Measurements from ENCODE around the gene TSTD2.

Gene TSTD2

GRCh38 chr9:97615439-97616072 is 17.6 kb downstream of the TSTD2 start:
- DNase-seq: peak; percentile 76

GRCh38 chr9:97604901-97605645 is 28.1 kb downstream of the TSTD2 start:
- Histone ChIP-seq H2AFZ (ENCODE audit: low read length) (no peak overlapping the region), H3K79me2 (ENCODE audit: low read length) (no peaks in the 10 kb centered on the region), H3K4me1 (ENCODE audit: low read length) (no peaks in the 10 kb centered on the region), H3K27ac (ENCODE audit: low read length) (no peak overlapping the region), H3K9me3 (replicated peaks; ENCODE audit: insufficient read depth, low read length) (no peaks in the 10 kb centered on the region), H3K4me2 (ENCODE audit: low read depth, low read length) (no peak overlapping the region), H3K9ac (ENCODE audit: low read length) (no peak overlapping the region), H3K9me2 (replicated peaks; ENCODE audit: insufficient read depth, low read length) (no peaks in the 10 kb centered on the region), H4K20me1 (ENCODE audit: insufficient read depth, low read length) (no peaks in the 10 kb centered on the region), H3K27me3 (replicated peaks; ENCODE audit: insufficient read depth, low read length) (no peaks in the 10 kb centered on the region), H3K36me3 (replicated peaks; ENCODE audit: insufficient read depth, low read length) (0 out of 2 replicates have a peak, but pooled peaks cover 2% of the 10 kb centered on the region), H3K4me3 (ENCODE audit: low read length) (no peak overlapping the region), H3F3A (ENCODE audit: insufficient read depth, low read length) (0 out of 2 replicates have a peak, but pooled peaks cover under 1% of the 10 kb centered on the region)
- no peak for TF ChIP-seq CTCF (IDR thresholded peaks at IDR 0.05; ENCODE audit: low read length)
- TF ChIP-seq EZH2phosphoT487 (IDR thresholded peaks at IDR 0.05; ENCODE audit: low read length): no peak
- TF ChIP-seq EZH2 (optimal IDR thresholded peaks at IDR 0.05; ENCODE audit: low read depth, low read length): no peak
- DNase-seq: no peak

More at GRCh38 chr9:97615439-97616072, 17.6 kb downstream of the TSTD2 start:
- no peaks in the 10 kb centered on the region for H3K36me3 ChIP-seq (replicated peaks; ENCODE audit: insufficient read depth, low read length)
- no peak overlapping the region for H3K9ac ChIP-seq (ENCODE audit: low read length)
- H4K20me1 ChIP-seq (ENCODE audit: insufficient read depth, low read length): no peaks in the 10 kb centered on the region
- peaks cover 15% of the 10 kb centered on the region; the same call in 1 of the 2 replicates for H3K4me1 ChIP-seq (ENCODE audit: low read length)
- H3K9me2 ChIP-seq (replicated peaks; ENCODE audit: insufficient read depth, low read length): no peaks in the 10 kb centered on the region
- no peak overlapping the region for H3K4me3 ChIP-seq (ENCODE audit: low read length)
- no peaks in the 10 kb centered on the region for H3K27me3 ChIP-seq (replicated peaks; ENCODE audit: insufficient read depth, low read length)
- H3F3A ChIP-seq (ENCODE audit: insufficient read depth, low read length): 0 out of 2 replicates have a peak, but pooled peaks cover 5% of the 10 kb centered on the region
- H3K79me2 ChIP-seq (ENCODE audit: low read length): no peaks in the 10 kb centered on the region
- TF ChIP-seq EZH2phosphoT487 (IDR thresholded peaks at IDR 0.05; ENCODE audit: low read length) (no peak), CTCF (IDR thresholded peaks at IDR 0.05; ENCODE audit: low read length) (peak; percentile 83)
- H3K4me2 ChIP-seq (ENCODE audit: low read depth, low read length): no peak overlapping the region
- no peaks in the 10 kb centered on the region for H3K9me3 ChIP-seq (replicated peaks; ENCODE audit: insufficient read depth, low read length)
- no peak overlapping the region for H3K27ac ChIP-seq (ENCODE audit: low read length)
- no peak overlapping the region for H2AFZ ChIP-seq (ENCODE audit: low read length)

- Histone ChIP-seq H3K9me3 (replicated peaks; ENCODE audit: insufficient read depth, low read length) (no peaks in the 10 kb centered on the region), H3K4me1 (ENCODE audit: low read length) (peaks cover 16% of the 10 kb centered on the region), H3K27ac (ENCODE audit: low read length) (no peak overlapping the region), H3K9me2 (replicated peaks; ENCODE audit: insufficient read depth, low read length) (no peaks in the 10 kb centered on the region), H4K20me1 (ENCODE audit: insufficient read depth, low read length) (no peaks in the 10 kb centered on the region), H3F3A (ENCODE audit: insufficient read depth, low read length) (0 out of 2 replicates have a peak, but pooled peaks cover 3% of the 10 kb centered on the region), H3K4me2 (ENCODE audit: low read depth, low read length) (no peak overlapping the region), H3K27me3 (replicated peaks; ENCODE audit: insufficient read depth, low read length) (no peaks in the 10 kb centered on the region), H3K4me3 (ENCODE audit: low read length) (no peak overlapping the region), H3K36me3 (replicated peaks; ENCODE audit: insufficient read depth, low read length) (0 out of 2 replicates have a peak, but pooled peaks cover 2% of the 10 kb centered on the region), H3K9ac (ENCODE audit: low read length) (no peak overlapping the region), H3K79me2 (ENCODE audit: low read length) (no peaks in the 10 kb centered on the region), H2AFZ (ENCODE audit: low read length) (no peak overlapping the region)
- no peak for TF ChIP-seq EZH2 (optimal IDR thresholded peaks at IDR 0.05; ENCODE audit: low read depth, low read length)
- TF ChIP-seq CTCF (IDR thresholded peaks at IDR 0.05; ENCODE audit: low read length): no peak
- TF ChIP-seq EZH2phosphoT487 (IDR thresholded peaks at IDR 0.05; ENCODE audit: low read length): no peak
- DNase-seq: no peak
These were observed 30.7 kb downstream of the TSTD2 start for GRCh38 chr9:97602430-97602829.

All from MM.1S (cell line).